ENCODE results near the gene MZT2B. TPM values are rescaled to one million over a fixed set of nuclear protein-coding genes. Genes with fewer than 3 reads are reported as not detected.
"Not testable (repeated sequence)": the region's sequence is repeated elsewhere in the genome, so short reads cannot be mapped to it uniquely, and the experiment has no call there.

Gene MZT2B
- total and polyA plus RNA-seq, 9 of the 15 experiments (the other 6 are each of a cell fraction or from before 2014, with no cell fraction given) = 5.1 to 435 (median 102) TPM

- TF ChIP-seq CCNT2 (IDR thresholded peaks at IDR 0.05; ENCODE audit: borderline replicate concordance, extremely low read depth, insufficient read length, low read depth, low read length) = peak; percentile 54
- peak; percentile 61; the same call in 1 of the 2 replicates for TF ChIP-seq CREB1 (IDR thresholded peaks at IDR 0.05)
- TF ChIP-seq CREB1 (CRISPR knock-in tag; IDR thresholded peaks at IDR 0.05); MYC (CRISPR knock-in tag; IDR thresholded peaks at IDR 0.05; ENCODE audit: borderline replicate concordance, low read depth); FOXM1 (IDR thresholded peaks at IDR 0.05; ENCODE audit: low read depth): not testable (repeated sequence)
- TF ChIP-seq ZFP36 (IDR thresholded peaks at IDR 0.05; ENCODE audit: low read depth, low read length, partially characterized antibody) = peak; percentile 66
- peak; percentile 28; the same call in 1 of the 2 replicates for TF ChIP-seq MGA (IDR thresholded peaks at IDR 0.05)
- peak; percentile 50 for TF ChIP-seq MYC (IDR thresholded peaks at IDR 0.05; ENCODE audit: low read depth, low read length)
- peak; percentile 59 for TF ChIP-seq EP400 (IDR thresholded peaks at IDR 0.05)
- TF ChIP-seq KLF1 (tag; IDR thresholded peaks at IDR 0.05) = peak; percentile 51; the same call in 1 of the 2 replicates
- 0 out of 2 replicates have a peak, but pooled peaks have one; percentile 43 for TF ChIP-seq POLR2A (conservative IDR thresholded peaks at IDR 0.05)
- TF ChIP-seq MAZ (CRISPR knock-in tag; conservative IDR thresholded peaks at IDR 0.05 in 1 of 2, IDR thresholded peaks at IDR 0.05 in 1 of 2) = peak in 1 of 2 experiments; percentile 87
- 0 out of 2 replicates have a peak, but pooled peaks have one; percentile 35 for TF ChIP-seq FOXM1 (CRISPR knock-in tag; IDR thresholded peaks at IDR 0.05; ENCODE audit: low read depth)
- TF ChIP-seq VEZF1 (CRISPR knock-in tag; IDR thresholded peaks at IDR 0.05) = peak; percentile 96
These were observed at the start of gene MZT2B (continued) for GRCh38 chr2:130181880-130182682.

Measured in K562 (cell line).